BJ (cell line): ENCODE data around the gene ZNF512. TPM values are rescaled to one million over a fixed set of nuclear protein-coding genes. Genes with fewer than 3 reads are reported as not detected.

Source experiments
- CTCF ChIA-PET: fragments of 350-600 bp; formaldehyde crosslinking; extraction: SDS; loops from one replicate; lab custom pipeline; 2021; ENCODE audit warnings: antibody characterized with exemption, inconsistent platforms; lab: Yijun Ruan, JAX
- POLR2A ChIA-PET: fragments of 300-600 bp; sonication (Branson Sonifier 250); formaldehyde crosslinking; extraction: SDS; loops from one replicate; lab custom pipeline; 2021; ENCODE audit warnings: antibody characterized with exemption; lab: Charles Lee
- DNase-seq: peaks from one replicate; pipeline ENCODE4 v3.0.0-alpha.2; 2011; ENCODE audit warnings: low read depth
- H3K27me3 ChIP-seq: 2 replicates; pipeline ENCODE4 v1.6.0; 2011; ENCODE audit warnings: low read length; ENCODE audit not compliant: control insufficient read depth, insufficient read depth
- H3K36me3 ChIP-seq: 2 replicates; pipeline ENCODE4 v1.5.1; 2011; ENCODE audit warnings: low read length; ENCODE audit not compliant: control insufficient read depth, insufficient read depth
- H3K4me3 ChIP-seq: 2 replicates; pipeline ENCODE4 v1.5.1; 2011; ENCODE audit warnings: low read depth, mild to moderate bottlenecking, control low read depth, low read length
- CTCF ChIP-seq: IDR thresholded peaks from 2 replicates; pipeline ENCODE4 v1.5.1; 2011; ENCODE audit warnings: low read depth, mild to moderate bottlenecking, control low read depth, inconsistent platforms, low read length, moderate library complexity; ENCODE audit not compliant: insufficient read depth
- polyA plus RNA-seq: library from polyadenylated mRNA; depleted of rRNA; stranded (reverse); fragments of >200 nt; gene quantifications from 2 replicates; pipeline ENCODE4 v1.2.3, GENCODE V29; 2011

The ZNF512 gene
- polyA plus RNA-seq, 1 experiment = 19.2 TPM

GRCh38 chr2:27561060-27561459, 21.8 kb upstream of the ZNF512 start:
- no peaks in the 10 kb centered on the region for H3K36me3 ChIP-seq
- H3K4me3 ChIP-seq = no peak overlapping the region
- TF ChIP-seq CTCF = no peak
- POLR2A ChIA-PET = no interaction called here
- DNase-seq = no peak
- CTCF ChIA-PET = no interaction called here
- no peaks in the 10 kb centered on the region for H3K27me3 ChIP-seq

GRCh38 chr2:27566628-27567027, 16.2 kb upstream of the ZNF512 start:
- DNase-seq = peak; percentile 17
- ChIA-PET POLR2A (interaction anchor here (0.6 kb wide), 1 partner anchor 97 kb away, joined by 3 read pairs; the partner anchor contains the start of genes SLC4A1AP and SUPT7L), CTCF (interaction anchor here (0.7 kb wide), 1 partner anchor 52 kb away, joined by 4 read pairs; no protein-coding TSS in a partner anchor)
- no peak for TF ChIP-seq CTCF
- no peak overlapping the region for H3K4me3 ChIP-seq
- no peaks in the 10 kb centered on the region for H3K36me3 ChIP-seq
- no peaks in the 10 kb centered on the region for H3K27me3 ChIP-seq

- POLR2A ChIA-PET = no interaction called here
- H3K36me3 ChIP-seq = no peaks in the 10 kb centered on the region
- no peaks in the 10 kb centered on the region; the same call in 1 of the 2 replicates for H3K27me3 ChIP-seq
- H3K4me3 ChIP-seq = no peak overlapping the region
- CTCF ChIA-PET = no interaction called here
- DNase-seq = no peak
- TF ChIP-seq CTCF = no peak
Observed at GRCh38 chr2:27569398-27569797, 13.4 kb upstream of the ZNF512 start.

GRCh38 chr2:27571197-27571596, 11.6 kb upstream of the ZNF512 start:
- ChIA-PET POLR2A (no interaction called here), CTCF (interaction anchor here (0.7 kb wide), 1 partner anchor 396 kb away, joined by 3 read pairs; no protein-coding TSS in a partner anchor)
- Histone ChIP-seq H3K27me3 (no peaks in the 10 kb centered on the region; the same call in 1 of the 2 replicates), H3K36me3 (no peaks in the 10 kb centered on the region), H3K4me3 (no peak overlapping the region)
- no peak for TF ChIP-seq CTCF
- no peak for DNase-seq

- TF ChIP-seq CTCF = no peak
- H3K4me3 ChIP-seq = no peak overlapping the region
- CTCF ChIA-PET = interaction anchor here (0.7 kb wide), 1 partner anchor 396 kb away, joined by 3 read pairs; no protein-coding TSS in a partner anchor
- DNase-seq = no peak
- POLR2A ChIA-PET = no interaction called here
- no peaks in the 10 kb centered on the region; the same call in 1 of the 2 replicates for H3K27me3 ChIP-seq
- H3K36me3 ChIP-seq = no peaks in the 10 kb centered on the region
Observed at GRCh38 chr2:27571681-27572080, 11.2 kb upstream of the ZNF512 start.
